Immature natural killer cell (primary cell): ENCODE results near the gene FLG2. TPM values are rescaled to one million over a fixed set of nuclear protein-coding genes. Genes with fewer than 3 reads are reported as not detected.
"Not testable (repeated sequence)": the region's sequence is repeated elsewhere in the genome, so short reads cannot be mapped to it uniquely, and the experiment has no call there.

ENCODE experiments used
- DNase-seq, 3 donors: peaks; one replicate each; pipeline ENCODE4 v3.0.0; 2022; ENCODE audit warnings: mixed read lengths in 1 of 3
- H3K27ac Mint-ChIP-seq, 6 donors: one replicate each; pipeline ENCODE4 v1.8.0; 2020; ENCODE audit warnings: mixed read lengths in 6 of 6, mild to moderate bottlenecking in 5 of 6, inconsistent platforms in 4 of 6, moderate library complexity in 3 of 6
- H3K27me3 Mint-ChIP-seq, 3 donors: one replicate each; pipeline ENCODE4 v1.8.0; 2020 to 2021; ENCODE audit warnings: low read depth in 3 of 3, mild to moderate bottlenecking in 3 of 3, mixed read lengths in 3 of 3, moderate library complexity in 3 of 3, inconsistent platforms in 1 of 3
- H3K36me3 Mint-ChIP-seq, 3 donors: one replicate each; pipeline ENCODE4 v1.8.0; 2020; ENCODE audit warnings: mixed read lengths in 3 of 3, inconsistent platforms in 2 of 3, mild to moderate bottlenecking in 2 of 3
- H3K4me1 Mint-ChIP-seq, 2 donors: one replicate each; pipeline ENCODE4 v1.8.0; 2020; ENCODE audit warnings: inconsistent platforms in 2 of 2, mild to moderate bottlenecking in 2 of 2, mixed read lengths in 2 of 2, moderate library complexity in 1 of 2
- H3K4me3 Mint-ChIP-seq, 5 donors: one replicate each; pipeline ENCODE4 v1.8.0; 2020; ENCODE audit warnings: mild to moderate bottlenecking in 5 of 5, mixed read lengths in 5 of 5, inconsistent platforms in 3 of 5, moderate library complexity in 3 of 5
- H3K9me3 Mint-ChIP-seq, 6 donors: one replicate each; pipeline ENCODE4 v1.8.0; 2020; ENCODE audit warnings: mild to moderate bottlenecking in 6 of 6, mixed read lengths in 6 of 6, inconsistent platforms in 4 of 6, moderate library complexity in 3 of 6
- polyA plus RNA-seq, 3 donors: library from polyadenylated mRNA; unstranded; fragments of 300-500 nt; fragmentation: Illumina TruSeq; gene quantifications; one replicate each; pipeline ENCODE4 v1.2.3, GENCODE V29; 2021

The FLG2 gene
- polyA plus RNA-seq, 3 donors from 2014 or later = not detected

GRCh38 chr1:152306123-152306522, 53.7 kb downstream of the FLG2 start:
- DNase-seq, H3K27me3 Mint-ChIP-seq, H3K4me3 Mint-ChIP-seq, H3K27ac Mint-ChIP-seq, H3K36me3 Mint-ChIP-seq, H3K4me1 Mint-ChIP-seq: not testable (repeated sequence)
- peaks cover 0 to 16% (median 6%) of the 10 kb centered on the region in 6 donors for H3K9me3 Mint-ChIP-seq

- H3K27me3 Mint-ChIP-seq, H3K4me1 Mint-ChIP-seq, DNase-seq, H3K36me3 Mint-ChIP-seq, H3K4me3 Mint-ChIP-seq, H3K27ac Mint-ChIP-seq: not testable (repeated sequence)
- peaks cover 0 to 17% (median 4%) of the 10 kb centered on the region in 6 donors for H3K9me3 Mint-ChIP-seq
Measured at GRCh38 chr1:152304773-152305172, 55.0 kb downstream of the FLG2 start.

GRCh38 chr1:152303139-152303872, 56.5 kb downstream of the FLG2 start:
- not testable (repeated sequence) for DNase-seq, H3K27me3 Mint-ChIP-seq, H3K4me1 Mint-ChIP-seq, H3K27ac Mint-ChIP-seq, H3K36me3 Mint-ChIP-seq, H3K4me3 Mint-ChIP-seq
- peaks cover 0 to 20% (median under 1%) of the 10 kb centered on the region in 6 donors for H3K9me3 Mint-ChIP-seq

Other genes with a start within 250 kb of the FLG2 start
- gene TCHH, start 244.6 kb downstream of the FLG2 start, polyA plus RNA-seq = not detected
- not detected for gene RPTN, start 200.8 kb downstream of the FLG2 start, polyA plus RNA-seq
- gene HRNR, start 135.8 kb downstream of the FLG2 start, polyA plus RNA-seq = not detected
- under 1 TPM in 1 of 3 donors, not detected in 2; 0.03 TPM for gene FLG, start 34.8 kb downstream of the FLG2 start, polyA plus RNA-seq
- gene CRNN, start 54.3 kb upstream of the FLG2 start, polyA plus RNA-seq = not detected
- not detected for gene LCE5A, start 150.8 kb upstream of the FLG2 start, polyA plus RNA-seq
- not detected for gene CRCT1, start 154.5 kb upstream of the FLG2 start, polyA plus RNA-seq
- not detected for gene LCE3E, start 206.8 kb upstream of the FLG2 start, polyA plus RNA-seq
- not detected for gene LCE3D, start 220.5 kb upstream of the FLG2 start, polyA plus RNA-seq
- not detected for gene LCE3C, start 240.2 kb upstream of the FLG2 start, polyA plus RNA-seq